SK-N-SH treated with all-trans-retinoic acid at 6 μM for 48 hours (cell line): Measurements from ENCODE around the gene ANKIB1.

Source experiments
- ATAC-seq: fragments of 200-7000 bp; cut with Tn5 transposase; 3 replicates; pipeline ENCODE4 v1.9.1; 2020; ENCODE audit warnings: mild to moderate bottlenecking, moderate library complexity
- ARNTL ChIP-seq: fragments of 450-650 bp; formaldehyde crosslinking; IDR thresholded peaks from 2 replicates; pipeline ENCODE4 v1.5.0; 2020; ENCODE audit warnings: low read depth, mild to moderate bottlenecking, moderate library complexity, borderline replicate concordance
- BACH2 ChIP-seq: fragments of 250-450 bp; sonication (Bioruptor Pico); IDR thresholded peaks from 2 replicates; pipeline ENCODE4 v1.9.0; 2021; ENCODE audit warnings: mild to moderate bottlenecking, borderline replicate concordance
- CSDC2 ChIP-seq: fragments of 250-450 bp; sonication (Bioruptor Pico); IDR thresholded peaks from 2 replicates; pipeline ENCODE4 v1.5.0; 2020; ENCODE audit warnings: mild to moderate bottlenecking, moderate library complexity
- GLIS3 ChIP-seq: fragments of 250-450 bp; sonication (Bioruptor Pico); IDR thresholded peaks from 2 replicates; pipeline ENCODE4 v1.5.0; 2020; ENCODE audit warnings: mild to moderate bottlenecking, moderate library complexity
- ISL1 ChIP-seq: fragments of 250-450 bp; sonication (Bioruptor Pico); IDR thresholded peaks from 2 replicates; pipeline ENCODE4 v2.1.2; 2022; ENCODE audit warnings: mild to moderate bottlenecking, moderate library complexity
- OSR1 ChIP-seq: fragments of 250-450 bp; sonication (Bioruptor Pico); IDR thresholded peaks from 2 replicates; pipeline ENCODE4 v1.8.0; 2022; ENCODE audit warnings: moderate library complexity, mild to moderate bottlenecking, inconsistent platforms
- PPARA ChIP-seq: fragments of 250-450 bp; sonication (Bioruptor Pico); IDR thresholded peaks from 2 replicates; pipeline ENCODE4 v1.5.0; 2020; ENCODE audit warnings: mild to moderate bottlenecking, borderline replicate concordance
- RARB ChIP-seq: fragments of 250-450 bp; sonication (Bioruptor Pico); IDR thresholded peaks from 2 replicates; pipeline ENCODE4 v1.8.0; 2021; ENCODE audit warnings: mild to moderate bottlenecking, moderate library complexity
- SNAI2 ChIP-seq: fragments of 250-450 bp; sonication (Bioruptor Pico); IDR thresholded peaks from 2 replicates; pipeline ENCODE4 v1.5.0; 2020; ENCODE audit warnings: mild to moderate bottlenecking, moderate library complexity
- TCF4 ChIP-seq: fragments of 250-450 bp; sonication (Bioruptor Pico); IDR thresholded peaks from 2 replicates; pipeline ENCODE4 v1.8.0; 2021; ENCODE audit warnings: mild to moderate bottlenecking, moderate library complexity, borderline replicate concordance
- TOX ChIP-seq: fragments of 250-450 bp; sonication (Bioruptor Pico); IDR thresholded peaks from 2 replicates; pipeline ENCODE4 v1.8.0; 2021; ENCODE audit warnings: mild to moderate bottlenecking, moderate library complexity, borderline replicate concordance
- ZC3H10 ChIP-seq: fragments of 250-450 bp; sonication (Bioruptor Pico); IDR thresholded peaks from 2 replicates; pipeline ENCODE4 v1.5.1; 2021; ENCODE audit warnings: mild to moderate bottlenecking, moderate library complexity
- ZFP30 ChIP-seq: fragments of 450-650 bp; formaldehyde crosslinking; IDR thresholded peaks from 2 replicates; pipeline ENCODE4 v1.5.0; 2022; ENCODE audit warnings: mild to moderate bottlenecking, moderate library complexity
- ZNF565 ChIP-seq: fragments of 450-650 bp; formaldehyde crosslinking; conservative IDR thresholded peaks from 2 replicates; pipeline ENCODE4 v1.5.0; 2020; ENCODE audit warnings: low read depth, mild to moderate bottlenecking, moderate library complexity
- ZNF70 ChIP-seq: fragments of 450-650 bp; formaldehyde crosslinking; IDR thresholded peaks from 2 replicates; pipeline ENCODE4 v1.5.0; 2020; ENCODE audit warnings: mild to moderate bottlenecking, moderate library complexity
- ZNF8 ChIP-seq: fragments of 450-650 bp; formaldehyde crosslinking; IDR thresholded peaks from 2 replicates; pipeline ENCODE4 v1.5.0; 2020; ENCODE audit warnings: mild to moderate bottlenecking, moderate library complexity
- TF ChIP-seq, protein P1 (sequence below): fragments of 250-450 bp; sonication (Bioruptor Pico); IDR thresholded peaks from 2 replicates; pipeline ENCODE4 v1.5.0; 2020; ENCODE audit warnings: mild to moderate bottlenecking, moderate library complexity
- TF ChIP-seq, protein P2 (sequence below): fragments of 250-450 bp; sonication (Bioruptor Pico); IDR thresholded peaks from 2 replicates; pipeline ENCODE4 v1.5.1; 2021; ENCODE audit warnings: mild to moderate bottlenecking, moderate library complexity
- TF ChIP-seq, protein P3 (sequence below): fragments of 250-450 bp; sonication (Bioruptor Pico); IDR thresholded peaks from 2 replicates; pipeline ENCODE4 v1.8.0; 2020; ENCODE audit warnings: mild to moderate bottlenecking, moderate library complexity, borderline replicate concordance
- TF ChIP-seq, protein P4 (sequence below): fragments of 250-450 bp; sonication (Bioruptor Pico); IDR thresholded peaks from 2 replicates; pipeline ENCODE4 v1.8.0; 2021; ENCODE audit warnings: low read depth, mild to moderate bottlenecking, moderate library complexity, borderline replicate concordance

ANKIB1 gene

DNA sequence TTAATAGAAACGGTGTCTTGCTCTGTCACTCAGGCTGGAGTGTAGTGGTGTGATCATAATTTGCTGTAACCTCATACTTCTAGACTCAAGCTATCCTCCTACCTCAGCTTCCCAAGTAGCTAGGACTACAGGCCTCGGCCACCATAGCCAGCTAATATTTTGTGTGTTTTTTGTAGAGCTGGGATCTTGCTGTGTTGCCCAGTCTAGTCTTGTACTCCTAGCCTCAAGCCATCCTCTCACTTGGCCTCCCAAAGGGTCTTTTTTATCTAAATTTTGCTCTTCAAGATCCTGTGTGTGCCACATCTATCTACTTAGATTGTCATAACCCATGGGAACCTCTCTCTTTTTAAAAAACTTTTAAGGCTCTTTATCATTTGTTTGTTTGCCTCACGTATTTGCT lies 50.5 kb downstream of the ANKIB1 start:
- no peak for ATAC-seq
- TF ChIP-seq GLIS3 (CRISPR knock-in tag) = no peak
- TF ChIP-seq, all 23 proteins: peak for 0

DNA sequence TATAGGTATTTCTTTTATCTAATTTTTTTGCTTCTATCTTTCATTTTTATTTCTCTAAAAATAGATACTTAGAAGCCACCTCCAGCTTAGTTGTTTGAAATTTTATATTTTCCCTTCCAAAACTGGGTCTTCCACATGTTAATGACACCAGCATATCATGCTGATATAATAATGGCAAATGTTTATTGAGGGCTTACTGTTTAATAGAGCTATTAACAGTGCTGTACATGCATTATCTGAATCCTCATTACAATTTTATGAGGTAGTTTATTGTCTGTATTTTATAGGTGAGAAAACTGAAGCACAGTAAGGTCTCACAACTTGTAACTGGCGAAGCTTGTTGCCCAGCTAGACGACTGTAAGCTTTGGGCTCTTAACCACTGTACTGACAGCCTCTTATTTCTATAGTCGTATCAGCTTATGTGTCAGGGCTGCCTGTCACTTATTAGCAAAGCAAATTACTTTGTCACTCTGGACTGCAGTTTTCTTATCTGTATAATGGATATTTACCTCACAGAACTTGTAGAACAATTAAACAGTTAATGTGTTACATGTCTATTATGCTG lies 51.2 kb downstream of the ANKIB1 start:
- TF ChIP-seq ZNF565 (CRISPR knock-in tag) = no peak
- TF ChIP-seq, protein P1, sequence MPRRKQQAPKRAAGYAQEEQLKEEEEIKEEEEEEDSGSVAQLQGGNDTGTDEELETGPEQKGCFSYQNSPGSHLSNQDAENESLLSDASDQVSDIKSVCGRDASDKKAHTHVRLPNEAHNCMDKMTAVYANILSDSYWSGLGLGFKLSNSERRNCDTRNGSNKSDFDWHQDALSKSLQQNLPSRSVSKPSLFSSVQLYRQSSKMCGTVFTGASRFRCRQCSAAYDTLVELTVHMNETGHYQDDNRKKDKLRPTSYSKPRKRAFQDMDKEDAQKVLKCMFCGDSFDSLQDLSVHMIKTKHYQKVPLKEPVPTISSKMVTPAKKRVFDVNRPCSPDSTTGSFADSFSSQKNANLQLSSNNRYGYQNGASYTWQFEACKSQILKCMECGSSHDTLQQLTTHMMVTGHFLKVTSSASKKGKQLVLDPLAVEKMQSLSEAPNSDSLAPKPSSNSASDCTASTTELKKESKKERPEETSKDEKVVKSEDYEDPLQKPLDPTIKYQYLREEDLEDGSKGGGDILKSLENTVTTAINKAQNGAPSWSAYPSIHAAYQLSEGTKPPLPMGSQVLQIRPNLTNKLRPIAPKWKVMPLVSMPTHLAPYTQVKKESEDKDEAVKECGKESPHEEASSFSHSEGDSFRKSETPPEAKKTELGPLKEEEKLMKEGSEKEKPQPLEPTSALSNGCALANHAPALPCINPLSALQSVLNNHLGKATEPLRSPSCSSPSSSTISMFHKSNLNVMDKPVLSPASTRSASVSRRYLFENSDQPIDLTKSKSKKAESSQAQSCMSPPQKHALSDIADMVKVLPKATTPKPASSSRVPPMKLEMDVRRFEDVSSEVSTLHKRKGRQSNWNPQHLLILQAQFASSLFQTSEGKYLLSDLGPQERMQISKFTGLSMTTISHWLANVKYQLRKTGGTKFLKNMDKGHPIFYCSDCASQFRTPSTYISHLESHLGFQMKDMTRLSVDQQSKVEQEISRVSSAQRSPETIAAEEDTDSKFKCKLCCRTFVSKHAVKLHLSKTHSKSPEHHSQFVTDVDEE (CRISPR knock-in tag) = no peak
- no peak for TF ChIP-seq OSR1 (CRISPR knock-in tag)
- TF ChIP-seq GLIS3 (CRISPR knock-in tag) = no peak
- no peak for TF ChIP-seq ZNF70 (CRISPR knock-in tag)
- TF ChIP-seq ZNF8 (CRISPR knock-in tag) = no peak
- no peak for TF ChIP-seq ZC3H10 (CRISPR knock-in tag)
- no peak for TF ChIP-seq SNAI2
- no peak for TF ChIP-seq TOX (CRISPR knock-in tag)
- no peak for TF ChIP-seq TCF4
- no peak for TF ChIP-seq ARNTL
- no peak for TF ChIP-seq ISL1 (CRISPR knock-in tag)
- TF ChIP-seq, protein P2, sequence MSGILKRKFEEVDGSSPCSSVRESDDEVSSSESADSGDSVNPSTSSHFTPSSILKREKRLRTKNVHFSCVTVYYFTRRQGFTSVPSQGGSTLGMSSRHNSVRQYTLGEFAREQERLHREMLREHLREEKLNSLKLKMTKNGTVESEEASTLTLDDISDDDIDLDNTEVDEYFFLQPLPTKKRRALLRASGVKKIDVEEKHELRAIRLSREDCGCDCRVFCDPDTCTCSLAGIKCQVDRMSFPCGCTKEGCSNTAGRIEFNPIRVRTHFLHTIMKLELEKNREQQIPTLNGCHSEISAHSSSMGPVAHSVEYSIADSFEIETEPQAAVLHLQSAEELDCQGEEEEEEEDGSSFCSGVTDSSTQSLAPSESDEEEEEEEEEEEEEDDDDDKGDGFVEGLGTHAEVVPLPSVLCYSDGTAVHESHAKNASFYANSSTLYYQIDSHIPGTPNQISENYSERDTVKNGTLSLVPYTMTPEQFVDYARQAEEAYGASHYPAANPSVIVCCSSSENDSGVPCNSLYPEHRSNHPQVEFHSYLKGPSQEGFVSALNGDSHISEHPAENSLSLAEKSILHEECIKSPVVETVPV (CRISPR knock-in tag) = no peak
- no peak for TF ChIP-seq CSDC2 (CRISPR knock-in tag)
- TF ChIP-seq, protein P3, sequence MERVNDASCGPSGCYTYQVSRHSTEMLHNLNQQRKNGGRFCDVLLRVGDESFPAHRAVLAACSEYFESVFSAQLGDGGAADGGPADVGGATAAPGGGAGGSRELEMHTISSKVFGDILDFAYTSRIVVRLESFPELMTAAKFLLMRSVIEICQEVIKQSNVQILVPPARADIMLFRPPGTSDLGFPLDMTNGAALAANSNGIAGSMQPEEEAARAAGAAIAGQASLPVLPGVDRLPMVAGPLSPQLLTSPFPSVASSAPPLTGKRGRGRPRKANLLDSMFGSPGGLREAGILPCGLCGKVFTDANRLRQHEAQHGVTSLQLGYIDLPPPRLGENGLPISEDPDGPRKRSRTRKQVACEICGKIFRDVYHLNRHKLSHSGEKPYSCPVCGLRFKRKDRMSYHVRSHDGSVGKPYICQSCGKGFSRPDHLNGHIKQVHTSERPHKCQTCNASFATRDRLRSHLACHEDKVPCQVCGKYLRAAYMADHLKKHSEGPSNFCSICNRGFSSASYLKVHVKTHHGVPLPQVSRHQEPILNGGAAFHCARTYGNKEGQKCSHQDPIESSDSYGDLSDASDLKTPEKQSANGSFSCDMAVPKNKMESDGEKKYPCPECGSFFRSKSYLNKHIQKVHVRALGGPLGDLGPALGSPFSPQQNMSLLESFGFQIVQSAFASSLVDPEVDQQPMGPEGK (CRISPR knock-in tag) = no peak
- TF ChIP-seq, protein P4, sequence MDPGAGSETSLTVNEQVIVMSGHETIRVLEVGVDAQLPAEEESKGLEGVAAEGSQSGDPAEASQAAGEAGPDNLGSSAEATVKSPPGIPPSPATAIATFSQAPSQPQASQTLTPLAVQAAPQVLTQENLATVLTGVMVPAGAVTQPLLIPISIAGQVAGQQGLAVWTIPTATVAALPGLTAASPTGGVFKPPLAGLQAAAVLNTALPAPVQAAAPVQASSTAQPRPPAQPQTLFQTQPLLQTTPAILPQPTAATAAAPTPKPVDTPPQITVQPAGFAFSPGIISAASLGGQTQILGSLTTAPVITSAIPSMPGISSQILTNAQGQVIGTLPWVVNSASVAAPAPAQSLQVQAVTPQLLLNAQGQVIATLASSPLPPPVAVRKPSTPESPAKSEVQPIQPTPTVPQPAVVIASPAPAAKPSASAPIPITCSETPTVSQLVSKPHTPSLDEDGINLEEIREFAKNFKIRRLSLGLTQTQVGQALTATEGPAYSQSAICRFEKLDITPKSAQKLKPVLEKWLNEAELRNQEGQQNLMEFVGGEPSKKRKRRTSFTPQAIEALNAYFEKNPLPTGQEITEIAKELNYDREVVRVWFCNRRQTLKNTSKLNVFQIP (CRISPR knock-in tag) = no peak
- ATAC-seq = no peak

DNA sequence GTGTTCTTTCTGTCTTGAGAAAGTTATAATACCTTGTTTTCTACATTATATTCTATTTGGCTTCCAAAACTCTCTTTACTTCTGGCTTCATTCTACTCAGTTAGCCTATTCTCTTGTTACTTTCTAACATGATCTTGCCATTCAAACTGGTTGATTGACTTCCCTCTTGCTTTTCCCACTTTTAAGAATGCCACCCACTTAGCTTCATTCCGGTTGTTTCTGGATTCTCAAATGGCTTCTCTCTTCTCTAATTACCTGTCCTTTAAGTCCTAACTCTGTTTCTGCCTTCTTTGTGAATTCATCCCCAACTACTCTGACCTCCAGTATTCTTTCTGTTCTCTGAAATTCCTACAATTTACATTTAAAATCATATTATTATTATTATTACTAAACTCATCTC lies 52.0 kb downstream of the ANKIB1 start:
- TF ChIP-seq ZNF8 (CRISPR knock-in tag) = no peak
- no peak for TF ChIP-seq ZFP30 (CRISPR knock-in tag)
- TF ChIP-seq ZNF70 (CRISPR knock-in tag) = no peak
- TF ChIP-seq BACH2 = no peak
- TF ChIP-seq, protein P1 (CRISPR knock-in tag) = no peak
- TF ChIP-seq, protein P4 (CRISPR knock-in tag) = no peak
- TF ChIP-seq RARB = no peak
- no peak for TF ChIP-seq PPARA (CRISPR knock-in tag)
- no peak for ATAC-seq
